ENCODE measurements around the gene PRICKLE2. TPM values are rescaled to one million over a fixed set of nuclear protein-coding genes. Genes with fewer than 3 reads are reported as not detected.

The PRICKLE2 gene
- total and polyA plus RNA-seq, 5 donors: 2.3 to 15.2 (median 10.6) TPM

GRCh38 chr3:64125561-64125960, 99.7 kb downstream of the PRICKLE2 start:
- no peak for ATAC-seq
- intact Hi-C loops (cut with DNase I): no loop called here
- H3K9me3 ChIP-seq (ENCODE audit: control insufficient read depth, low read length): no peaks in the 10 kb centered on the region
- no peak overlapping the region for H3K27ac ChIP-seq (ENCODE audit: low read length)
- H3K4me3 ChIP-seq (ENCODE audit: low read length): no peak overlapping the region
- H3K4me1 ChIP-seq (ENCODE audit: control insufficient read depth, insufficient read depth, low read length): peaks cover 2% of the 10 kb centered on the region
- WGBS: 48% methylated on average over 2 of the region's 2 CpGs
- H3K27me3 ChIP-seq (ENCODE audit: control insufficient read depth, insufficient read depth): no peaks in the 10 kb centered on the region
- DNase-seq: no peak

GRCh38 chr3:64123931-64124330, 101.3 kb downstream of the PRICKLE2 start:
- Histone ChIP-seq H3K4me1 (ENCODE audit: control insufficient read depth, insufficient read depth, low read length) (peaks cover 2% of the 10 kb centered on the region), H3K27me3 (ENCODE audit: control insufficient read depth, insufficient read depth) (no peaks in the 10 kb centered on the region), H3K4me3 (ENCODE audit: low read length) (no peak overlapping the region), H3K27ac (ENCODE audit: low read length) (no peak overlapping the region), H3K9me3 (ENCODE audit: control insufficient read depth, low read length) (no peaks in the 10 kb centered on the region)
- DNase-seq: no peak
- intact Hi-C loops (cut with DNase I): no loop called here
- no peak for ATAC-seq
- WGBS: 93% methylated on average over 2 of the region's 2 CpGs

- no peak overlapping the region for H3K27ac ChIP-seq (ENCODE audit: low read length)
- H3K4me3 ChIP-seq (ENCODE audit: low read length): no peak overlapping the region
- WGBS: 39% methylated on average over 3 of the region's 3 CpGs
- no peaks in the 10 kb centered on the region for H3K27me3 ChIP-seq (ENCODE audit: control insufficient read depth, insufficient read depth)
- H3K4me1 ChIP-seq (ENCODE audit: control insufficient read depth, insufficient read depth, low read length): peaks cover 2% of the 10 kb centered on the region
- DNase-seq (peak; percentile 42 to 76 (median 73)), ATAC-seq (peak; percentile 89 to 91)
- no peaks in the 10 kb centered on the region for H3K9me3 ChIP-seq (ENCODE audit: control insufficient read depth, low read length)
- intact Hi-C loops (cut with DNase I): no loop called here
These were observed 102.8 kb downstream of the PRICKLE2 start for GRCh38 chr3:64122476-64122875.

GRCh38 chr3:64121750-64122311, 103.4 kb downstream of the PRICKLE2 start:
- intact Hi-C loops (cut with DNase I): no loop called here
- 14% methylated on average over 3 of the region's 3 CpGs for WGBS

GRCh38 chr3:64120876-64121275, 104.4 kb downstream of the PRICKLE2 start:
- H3K27me3 ChIP-seq (ENCODE audit: control insufficient read depth, insufficient read depth): no peaks in the 10 kb centered on the region
- H3K9me3 ChIP-seq (ENCODE audit: control insufficient read depth, low read length): no peaks in the 10 kb centered on the region
- DNase-seq (no peak), ATAC-seq (no peak)
- H3K27ac ChIP-seq (ENCODE audit: low read length): no peak overlapping the region
- H3K4me1 ChIP-seq (ENCODE audit: control insufficient read depth, insufficient read depth, low read length): peaks cover 2% of the 10 kb centered on the region
- WGBS: 55% methylated on average over 5 of the region's 5 CpGs
- no peak overlapping the region for H3K4me3 ChIP-seq (ENCODE audit: low read length)
- intact Hi-C loops (cut with DNase I): no loop called here

More at GRCh38 chr3:64121750-64122311, 103.4 kb downstream of the PRICKLE2 start:
- DNase-seq (no peak), ATAC-seq (peak; percentile 20 to 25)
- Histone ChIP-seq H3K27ac (ENCODE audit: low read length) (no peak overlapping the region), H3K4me3 (ENCODE audit: low read length) (no peak overlapping the region), H3K27me3 (ENCODE audit: control insufficient read depth, insufficient read depth) (no peaks in the 10 kb centered on the region), H3K9me3 (ENCODE audit: control insufficient read depth, low read length) (no peaks in the 10 kb centered on the region), H3K4me1 (ENCODE audit: control insufficient read depth, insufficient read depth, low read length) (peaks cover 2% of the 10 kb centered on the region)

- no peak overlapping the region for H3K27ac ChIP-seq (ENCODE audit: low read length)
- DNase-seq: no peak
- no peak for ATAC-seq
- no peak overlapping the region for H3K4me3 ChIP-seq (ENCODE audit: low read length)
- H3K27me3 ChIP-seq (ENCODE audit: control insufficient read depth, insufficient read depth): no peaks in the 10 kb centered on the region
- H3K9me3 ChIP-seq (ENCODE audit: control insufficient read depth, low read length): no peaks in the 10 kb centered on the region
- intact Hi-C loops (cut with DNase I): no loop called here
- H3K4me1 ChIP-seq (ENCODE audit: control insufficient read depth, insufficient read depth, low read length): no peaks in the 10 kb centered on the region
- 87% methylated on average over 1 of the region's 1 CpG for WGBS
These were observed 107.8 kb downstream of the PRICKLE2 start for GRCh38 chr3:64117483-64117882.

- no peaks in the 10 kb centered on the region for H3K27me3 ChIP-seq (ENCODE audit: control insufficient read depth, insufficient read depth)
- DNase-seq: no peak
- no peak overlapping the region for H3K4me3 ChIP-seq (ENCODE audit: low read length)
- no peak for ATAC-seq
- intact Hi-C loops (cut with DNase I): no loop called here
- no peaks in the 10 kb centered on the region for H3K9me3 ChIP-seq (ENCODE audit: control insufficient read depth, low read length)
- H3K27ac ChIP-seq (ENCODE audit: low read length): no peak overlapping the region
- H3K4me1 ChIP-seq (ENCODE audit: control insufficient read depth, insufficient read depth, low read length): peaks cover 2% of the 10 kb centered on the region
These were observed 110.6 kb downstream of the PRICKLE2 start for GRCh38 chr3:64114651-64115050.

GRCh38 chr3:64111872-64112271, 113.4 kb downstream of the PRICKLE2 start:
- Histone ChIP-seq H3K4me3 (ENCODE audit: low read length) (no peak overlapping the region), H3K9me3 (ENCODE audit: control insufficient read depth, low read length) (no peaks in the 10 kb centered on the region), H3K27ac (ENCODE audit: low read length) (no peak overlapping the region), H3K4me1 (ENCODE audit: control insufficient read depth, insufficient read depth, low read length) (peaks cover 2% of the 10 kb centered on the region), H3K27me3 (ENCODE audit: control insufficient read depth, insufficient read depth) (no peaks in the 10 kb centered on the region)
- intact Hi-C loops (cut with DNase I): no loop called here
- 49% methylated on average over 2 of the region's 2 CpGs for WGBS
- no peak for ATAC-seq
- DNase-seq: no peak

GRCh38 chr3:64111083-64111482, 114.2 kb downstream of the PRICKLE2 start:
- no peak overlapping the region for H3K27ac ChIP-seq (ENCODE audit: low read length)
- no peaks in the 10 kb centered on the region for H3K27me3 ChIP-seq (ENCODE audit: control insufficient read depth, insufficient read depth)
- DNase-seq (no peak), ATAC-seq (no peak)
- peaks cover 2% of the 10 kb centered on the region for H3K4me1 ChIP-seq (ENCODE audit: control insufficient read depth, insufficient read depth, low read length)
- no peak overlapping the region for H3K4me3 ChIP-seq (ENCODE audit: low read length)
- intact Hi-C loops (cut with DNase I): no loop called here
- 95% methylated on average over 2 of the region's 2 CpGs for WGBS
- no peaks in the 10 kb centered on the region for H3K9me3 ChIP-seq (ENCODE audit: control insufficient read depth, low read length)

- Histone ChIP-seq H3K27me3 (ENCODE audit: control insufficient read depth, insufficient read depth) (no peaks in the 10 kb centered on the region), H3K4me3 (ENCODE audit: low read length) (no peak overlapping the region), H3K27ac (ENCODE audit: low read length) (no peak overlapping the region), H3K9me3 (ENCODE audit: control insufficient read depth, low read length) (no peaks in the 10 kb centered on the region), H3K4me1 (ENCODE audit: control insufficient read depth, insufficient read depth, low read length) (peaks cover 2% of the 10 kb centered on the region)
- 0% methylated on average over 1 of the region's 1 CpG for WGBS
- ATAC-seq (no peak), DNase-seq (no peak)
- intact Hi-C loops (cut with DNase I): no loop called here
These were observed 115.2 kb downstream of the PRICKLE2 start for GRCh38 chr3:64110071-64110470.

GRCh38 chr3:64109438-64109837, 115.8 kb downstream of the PRICKLE2 start:
- no peak overlapping the region for H3K27ac ChIP-seq (ENCODE audit: low read length)
- no peak overlapping the region for H3K4me3 ChIP-seq (ENCODE audit: low read length)
- peak; percentile 31 to 72 (median 63) for DNase-seq
- no peaks in the 10 kb centered on the region for H3K27me3 ChIP-seq (ENCODE audit: control insufficient read depth, insufficient read depth)
- peak; percentile 43 to 68 for ATAC-seq
- WGBS: 63% methylated on average over 1 of the region's 1 CpG
- H3K9me3 ChIP-seq (ENCODE audit: control insufficient read depth, low read length): no peaks in the 10 kb centered on the region
- H3K4me1 ChIP-seq (ENCODE audit: control insufficient read depth, insufficient read depth, low read length): peaks cover 2% of the 10 kb centered on the region
- intact Hi-C loops (cut with DNase I): no loop called here

- ATAC-seq (no peak), DNase-seq (no peak)
- H3K9me3 ChIP-seq (ENCODE audit: control insufficient read depth, low read length): no peaks in the 10 kb centered on the region
- intact Hi-C loops (cut with DNase I): no loop called here
- H3K27ac ChIP-seq (ENCODE audit: low read length): no peak overlapping the region
- no peak overlapping the region for H3K4me3 ChIP-seq (ENCODE audit: low read length)
- 96% methylated on average over 7 of the region's 7 CpGs for WGBS
- no peaks in the 10 kb centered on the region for H3K27me3 ChIP-seq (ENCODE audit: control insufficient read depth, insufficient read depth)
- peaks cover 2% of the 10 kb centered on the region for H3K4me1 ChIP-seq (ENCODE audit: control insufficient read depth, insufficient read depth, low read length)
These were observed 116.4 kb downstream of the PRICKLE2 start for GRCh38 chr3:64108784-64109317.

Data from right cardiac atrium (tissue), 5 donors.